GM18951 (cell line): ENCODE data around the gene SIGLEC7.
A peak's percentile ranks its signal among the peaks of the same experiment; 100 is the strongest.

ENCODE experiments used
- POLR2A ChIP-seq: IDR thresholded peaks from 4 replicates; pipeline ENCODE4 v1.6.1; 2011; ENCODE audit warnings: mild to moderate bottlenecking; ENCODE audit not compliant: insufficient read length, insufficient read depth; ENCODE audit errors: extremely low read depth
- in situ Hi-C: fragments of 300-500 bp; cut with MboI; formaldehyde crosslinking; loops from one replicate; pipeline ENCODE4 v1.12.0; 2022; ENCODE audit warnings: low sequenced_read_pairs, mixed read lengths, inconsistent platforms; ENCODE audit not compliant: unreplicated experiment

The SIGLEC7 gene

DNA sequence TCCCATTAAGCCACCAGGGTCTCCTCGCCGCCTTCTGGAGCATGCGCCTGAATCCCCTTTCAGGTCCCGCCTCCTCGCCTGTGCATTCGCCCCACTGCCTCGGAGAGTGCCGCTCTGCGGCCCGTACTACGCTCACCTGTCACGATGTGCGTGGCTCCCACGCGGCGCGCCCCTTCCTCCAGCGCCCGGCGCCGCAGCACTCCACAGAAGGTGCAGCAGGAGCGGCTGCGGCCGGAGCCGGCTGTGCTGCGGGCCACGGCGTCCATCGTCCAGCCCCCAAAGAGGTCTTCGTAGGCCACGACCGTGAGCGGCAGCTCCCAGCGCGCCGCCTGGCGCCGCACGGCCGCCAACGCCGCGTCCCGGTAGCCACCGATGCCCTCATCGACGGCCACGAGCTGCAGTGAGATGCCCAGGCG, 38.2 kb upstream of the SIGLEC7 start:
- TF ChIP-seq POLR2A = no peak
- in situ Hi-C loops = no loop called here

DNA sequence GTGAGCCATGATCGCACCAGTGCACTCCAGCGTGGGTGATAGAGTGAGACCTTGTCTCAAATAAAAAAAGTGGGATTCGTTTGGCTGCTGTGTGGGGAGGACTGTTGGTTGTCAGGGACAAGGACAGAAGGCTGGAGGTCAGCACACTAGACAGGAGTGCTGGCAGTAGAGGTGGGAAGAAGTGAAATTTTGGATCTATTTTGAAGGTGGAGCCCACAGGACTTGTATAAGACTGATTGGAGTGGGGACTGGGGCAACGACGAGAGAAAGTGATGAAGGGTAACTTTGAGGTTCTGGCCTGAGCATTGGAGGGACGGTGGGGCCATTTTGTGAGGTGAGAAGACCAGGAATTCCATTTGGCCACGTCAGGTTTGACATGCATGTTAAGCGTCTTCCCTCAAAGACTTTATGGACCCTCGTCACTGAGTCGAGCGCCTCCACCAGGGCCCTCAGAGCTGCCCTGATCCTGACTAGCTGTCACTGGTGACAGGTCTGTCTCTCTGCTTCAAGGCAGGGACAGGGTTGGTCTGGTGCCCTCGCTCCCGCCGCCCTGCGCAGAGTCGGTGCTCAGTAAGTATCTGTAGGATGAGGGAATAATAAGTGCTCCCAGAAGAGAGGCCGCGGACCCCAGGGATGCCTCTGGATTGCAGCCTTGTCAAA, 34.6 kb upstream of the SIGLEC7 start:
- in situ Hi-C loops = no loop called here
- TF ChIP-seq POLR2A = no peak

DNA sequence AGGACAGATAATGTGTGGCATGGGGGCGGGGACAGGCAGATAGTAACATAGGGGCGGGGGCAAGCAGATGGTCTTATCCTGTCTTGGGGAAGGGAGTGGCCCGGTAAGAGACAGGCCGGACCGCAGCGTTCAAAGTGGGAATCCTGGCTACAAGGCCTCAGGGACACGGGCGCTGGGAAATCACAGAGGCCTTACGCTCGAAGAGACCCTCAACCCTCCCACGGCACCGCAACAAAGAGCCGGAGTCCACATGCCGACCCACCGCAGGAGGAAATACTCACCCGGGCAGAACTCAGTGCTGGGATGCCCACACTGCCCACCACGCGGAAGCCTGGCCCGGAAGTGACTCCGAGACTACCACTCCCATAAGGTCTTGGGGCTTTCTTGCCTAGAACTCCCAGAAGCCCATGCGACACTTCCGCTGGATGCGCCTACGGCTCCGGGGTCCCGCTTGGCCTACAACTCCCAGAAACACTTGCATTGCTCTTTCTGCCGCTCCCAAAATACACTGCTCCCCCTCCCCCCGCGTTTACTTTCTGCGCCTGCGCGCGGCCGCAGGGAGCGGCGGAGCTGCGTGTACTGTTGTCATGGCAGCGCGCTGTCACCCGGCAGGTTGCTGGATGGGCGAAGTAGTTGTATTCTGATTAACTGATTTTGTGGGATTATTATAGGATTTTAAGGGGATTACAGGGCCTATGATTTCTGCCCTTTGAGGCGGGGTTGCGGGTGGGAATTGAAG, 33.9 kb upstream of the SIGLEC7 start, which contains the start of gene CTU1:
Gene CTU1 (minus strand): TSS at position 344 of the 739 bp plus-strand sequence. CDS start 3,840 bp downstream, outside the sequence.
- in situ Hi-C loops = no loop called here
- TF ChIP-seq POLR2A = peak; percentile 81

DNA sequence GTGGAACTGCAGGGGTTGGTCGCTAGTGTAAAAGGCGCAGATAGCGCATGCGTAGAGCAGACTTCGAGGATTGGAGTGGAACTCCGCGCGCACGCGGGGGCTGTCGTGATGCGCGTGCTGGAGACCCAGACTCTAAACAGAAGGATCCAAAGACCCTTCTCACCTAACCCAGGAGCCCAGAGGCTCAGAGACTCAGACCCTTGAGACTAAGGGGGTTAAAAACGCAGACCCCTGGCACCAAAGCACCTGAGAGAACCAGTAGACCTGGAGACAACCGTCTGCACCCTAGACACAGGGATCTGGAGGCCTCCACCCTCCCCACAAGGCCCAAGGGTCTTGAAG, 33.3 kb upstream of the SIGLEC7 start:
- TF ChIP-seq POLR2A = no peak

GRCh38 chr19:51110666-51110971, 31.5 kb upstream of the SIGLEC7 start:
- TF ChIP-seq POLR2A = no peak
- in situ Hi-C loops = no loop called here

More for the DNA sequence above, 33.3 kb upstream of the SIGLEC7 start:
- in situ Hi-C loops = no loop called here

DNA sequence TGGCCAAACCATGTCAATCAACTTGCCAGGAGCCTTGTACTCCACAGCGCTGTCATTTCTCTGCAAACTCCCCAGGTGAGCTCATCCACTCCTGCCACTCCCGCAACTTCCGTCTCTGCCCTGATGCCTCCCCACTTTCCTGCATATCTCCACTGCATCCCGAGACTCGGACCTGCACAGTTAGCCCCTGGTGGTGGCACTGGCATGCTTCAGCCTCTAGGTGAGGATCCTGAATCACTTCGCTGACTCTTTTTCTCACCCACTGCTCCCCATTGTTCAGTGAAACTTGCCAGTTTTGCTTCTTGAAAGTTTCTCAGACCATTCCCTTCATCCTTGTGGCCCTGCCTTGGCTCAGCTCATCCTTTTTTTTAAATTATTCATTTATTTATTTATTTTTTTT, 30.5 kb upstream of the SIGLEC7 start:
- no peak for TF ChIP-seq POLR2A
- in situ Hi-C loops = no loop called here

DNA sequence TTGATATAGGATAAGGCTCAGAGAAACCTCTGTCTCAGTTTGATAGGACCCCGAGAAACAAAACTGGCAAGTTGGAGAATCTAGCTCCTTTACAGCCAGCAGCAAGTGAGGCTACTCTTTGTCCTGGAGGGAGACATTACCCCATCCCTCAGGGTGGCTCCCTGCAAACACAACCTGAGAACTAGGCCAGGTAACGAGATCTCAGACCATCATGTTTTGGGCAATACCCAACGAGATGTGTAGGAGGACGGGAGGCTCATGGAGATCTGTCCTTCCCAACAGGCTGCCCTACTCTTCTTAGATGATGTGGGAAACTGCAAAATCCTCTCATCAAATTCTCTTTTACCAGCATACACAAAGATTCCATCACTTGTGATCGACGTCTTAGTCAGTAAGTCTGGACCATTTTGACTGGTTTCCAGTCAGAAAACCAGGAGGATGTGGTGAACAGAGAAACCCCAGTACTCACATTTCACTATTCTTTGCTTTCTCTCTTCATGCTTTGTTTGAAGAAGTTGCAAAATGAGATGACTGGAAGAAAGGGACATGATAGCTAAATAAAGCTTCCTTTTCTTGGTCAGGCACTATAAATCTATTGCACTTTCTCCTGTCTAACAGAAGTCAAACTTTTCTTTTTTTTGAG, 27.9 kb upstream of the SIGLEC7 start:
- no peak for TF ChIP-seq POLR2A
- in situ Hi-C loops = no loop called here

DNA sequence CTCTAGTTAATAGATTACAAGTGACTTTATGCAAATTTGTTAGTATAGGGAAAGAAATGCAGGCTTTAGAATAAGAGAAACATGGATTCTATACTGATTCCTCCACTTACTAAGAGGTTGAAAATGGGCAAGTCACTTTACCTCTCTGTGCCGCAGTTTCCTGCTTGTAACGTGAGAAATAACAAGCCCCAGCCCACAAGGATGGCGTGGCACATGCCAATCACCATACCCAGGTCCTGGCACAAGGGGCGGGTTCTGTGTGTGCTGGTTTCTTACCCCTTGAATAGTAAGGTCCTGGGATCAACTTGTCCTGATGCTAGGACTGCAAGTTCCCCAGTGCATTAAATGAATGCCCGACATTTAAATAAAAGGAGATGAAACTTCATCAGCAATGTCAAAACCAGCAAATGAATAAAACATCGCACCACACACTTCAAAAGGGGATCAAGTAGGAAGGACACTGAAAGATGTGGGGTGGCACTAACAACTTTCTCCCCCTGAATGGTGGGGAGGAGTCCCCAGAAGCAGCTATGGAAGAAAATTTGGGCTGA, 25.3 kb upstream of the SIGLEC7 start:
- in situ Hi-C loops = no loop called here
- no peak for TF ChIP-seq POLR2A

DNA sequence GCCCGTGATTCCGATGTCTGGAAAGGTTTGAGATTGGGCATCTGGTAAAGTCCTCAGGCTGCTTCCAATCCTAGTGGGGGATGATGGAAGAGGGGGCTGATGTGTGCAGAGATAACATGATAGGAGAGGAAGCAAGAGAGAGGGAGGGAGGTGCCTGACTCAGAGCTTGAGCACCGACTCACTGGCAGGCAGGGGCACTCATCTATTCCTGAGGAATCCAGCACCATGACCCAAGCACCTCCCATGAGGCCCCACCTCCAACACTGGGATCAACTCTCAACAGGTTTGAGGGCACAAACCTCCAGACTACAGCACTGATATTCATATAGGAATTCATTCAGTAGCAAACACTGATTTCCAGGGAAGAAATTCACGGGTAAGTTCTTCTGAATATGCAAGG, 23.0 kb upstream of the SIGLEC7 start:
- TF ChIP-seq POLR2A = no peak
- in situ Hi-C loops = no loop called here

GRCh38 chr19:51119611-51120010, 22.5 kb upstream of the SIGLEC7 start:
- TF ChIP-seq POLR2A = no peak
- in situ Hi-C loops = no loop called here

DNA sequence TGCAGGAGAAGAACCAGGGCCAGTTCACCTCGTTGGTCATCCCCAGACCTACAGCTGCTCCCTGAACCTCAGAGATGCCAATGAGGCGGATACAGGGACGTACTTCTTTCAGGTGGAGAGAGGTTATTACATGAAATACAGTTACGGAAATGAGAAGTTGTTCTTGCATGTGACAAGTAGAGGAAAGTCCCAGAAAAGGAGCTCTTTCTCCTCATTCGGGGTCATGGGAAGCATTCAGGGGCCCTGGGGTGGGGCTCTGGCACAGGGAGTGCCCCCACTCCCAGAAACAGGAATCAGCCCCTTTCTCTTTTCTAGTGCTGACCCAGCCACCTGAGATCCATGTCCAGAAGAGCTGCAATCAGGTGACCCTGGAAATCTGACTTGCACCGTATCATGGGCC, 21.9 kb upstream of the SIGLEC7 start:
- in situ Hi-C loops = no loop called here
- no peak for TF ChIP-seq POLR2A

DNA sequence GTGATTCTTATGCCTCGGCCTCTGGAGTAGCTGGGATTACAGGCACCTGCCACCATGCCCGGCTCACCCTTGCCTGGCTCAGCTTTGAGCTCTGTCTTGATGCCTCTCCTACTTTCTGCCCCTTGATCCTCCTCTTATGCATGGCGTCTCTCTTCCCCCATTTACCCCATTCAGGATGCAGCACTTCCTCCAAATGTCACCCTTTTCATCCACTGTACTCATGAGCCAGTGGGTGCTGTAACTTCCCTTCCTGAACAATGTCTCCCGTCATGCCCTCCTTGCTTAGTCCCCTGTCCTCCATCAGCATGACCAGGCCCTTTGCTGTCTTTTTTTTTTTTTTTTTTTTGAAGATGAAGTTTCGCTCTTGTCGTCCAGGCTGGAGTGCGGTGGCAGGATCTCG, 20.8 kb upstream of the SIGLEC7 start:
- in situ Hi-C loops = no loop called here
- TF ChIP-seq POLR2A = no peak

- TF ChIP-seq POLR2A = no peak
- in situ Hi-C loops = no loop called here
Measured at GRCh38 chr19:51122112-51122981, 19.8 kb upstream of the SIGLEC7 start.
